Vagina (tissue), 2 donors: ENCODE data around the gene SPDYE17. TPM values are rescaled to one million over a fixed set of nuclear protein-coding genes. Genes with fewer than 3 reads are reported as not detected.
"Not testable (repeated sequence)": the region's sequence is repeated elsewhere in the genome, so short reads cannot be mapped to it uniquely, and the experiment has no call there.

Experiments
- DNase-seq, 2 donors: peaks; one replicate each; pipeline ENCODE4 v3.0.0-alpha.2; 2017; ENCODE audit errors: extremely low spot score in 2 of 2
- H3K27ac ChIP-seq: fragments of 200-600 bp; sonication (generic); one replicate; pipeline ENCODE4 v1.5.1; 2019
- H3K27me3 ChIP-seq: fragments of 200-600 bp; sonication (generic); one replicate; pipeline ENCODE4 v1.5.1; 2019
- H3K36me3 ChIP-seq, 2 donors: fragments of 200-600 bp; sonication (generic); one replicate each; pipeline ENCODE4 v1.5.1; 2017 to 2019
- H3K4me1 ChIP-seq: fragments of 200-600 bp; sonication (generic); one replicate; pipeline ENCODE4 v1.5.1; 2019
- H3K4me3 ChIP-seq, 2 donors: fragments of 200-600 bp; sonication (generic); 1 replicate in 1 of 2; 2 replicates in 1 of 2; pipeline ENCODE4 v1.5.1; 2016 to 2019
- H3K9me3 ChIP-seq: fragments of 200-600 bp; sonication (generic); one replicate; pipeline ENCODE4 v1.5.1; 2019
- CTCF ChIP-seq, 3 experiments: fragments of 450-650 bp in 2 of 3; fragments of 200-600 bp in 1 of 3; sonication (generic) in 1 of 3; IDR thresholded peaks; one replicate each; pipeline ENCODE4 v1.5.1; 2017 to 2019; ENCODE audit warnings: antibody characterized with exemption in 3 of 3, mild to moderate bottlenecking in 2 of 3, moderate library complexity in 2 of 3
- POLR2A ChIP-seq, 2 donors: fragments of 450-650 bp; IDR thresholded peaks; one replicate each; pipeline ENCODE4 v1.6.1; 2017; ENCODE audit warnings: antibody characterized with exemption in 2 of 2, mild to moderate bottlenecking in 2 of 2, moderate library complexity in 2 of 2
- POLR2AphosphoS5 ChIP-seq, 2 donors: sonication (generic); formaldehyde crosslinking; IDR thresholded peaks; one replicate each; pipeline ENCODE4 v1.9.0; 2017; ENCODE audit warnings: antibody characterized with exemption in 2 of 2, mild to moderate bottlenecking in 2 of 2, low read depth in 1 of 2; ENCODE audit not compliant: insufficient read depth in 1 of 2
- intact Hi-C: fragments of 100-400 bp; cut with DNase I; formaldehyde crosslinking; loops from one replicate; pipeline ENCODE4 v1.15.1; 2023
- total RNA-seq: library from RNA; depleted of rRNA; stranded (reverse); fragments of >200 nt; gene quantifications from one replicate; pipeline ENCODE4 v1.2.3, GENCODE V29; 2016

Gene SPDYE17
- total RNA-seq, 1 donor from 2014 or later: not detected

- H3K27me3 ChIP-seq: no peaks in the 10 kb centered on the region
- no peak for DNase-seq
- peaks cover 5% of the 10 kb centered on the region for H3K4me1 ChIP-seq
- H3K36me3 ChIP-seq: peaks cover 0 to 4% of the 10 kb centered on the region in 2 donors
- H3K9me3 ChIP-seq: no peaks in the 10 kb centered on the region
- TF ChIP-seq POLR2A (IDR thresholded peaks at IDR 0.05) (no peak), POLR2AphosphoS5 (IDR thresholded peaks at IDR 0.05; ENCODE audit: insufficient read depth in 1 of 2, low read depth in 1 of 2) (no peak), CTCF (IDR thresholded peaks at IDR 0.05) (no peak)
- H3K27ac ChIP-seq: no peak overlapping the region
- intact Hi-C loops: no loop called here
- no peak overlapping the region for H3K4me3 ChIP-seq
Measured at GRCh38 chr7:76998285-76998589, 33.9 kb downstream of the SPDYE17 start.

GRCh38 chr7:76997381-76998284, 34.5 kb downstream of the SPDYE17 start:
- Histone ChIP-seq H3K9me3 (no peaks in the 10 kb centered on the region), H3K27me3 (no peaks in the 10 kb centered on the region), H3K4me1 (peaks cover 5% of the 10 kb centered on the region), H3K27ac (no peak overlapping the region), H3K36me3 (peaks cover 0 to 4% of the 10 kb centered on the region in 2 donors), H3K4me3 (no peak overlapping the region)
- TF ChIP-seq POLR2AphosphoS5 (IDR thresholded peaks at IDR 0.05; ENCODE audit: insufficient read depth in 1 of 2, low read depth in 1 of 2) (no peak), POLR2A (IDR thresholded peaks at IDR 0.05) (no peak), CTCF (IDR thresholded peaks at IDR 0.05) (no peak)
- no peak for DNase-seq
- intact Hi-C loops: no loop called here

GRCh38 chr7:76996932-76997331, 35.2 kb downstream of the SPDYE17 start:
- DNase-seq, intact Hi-C loops, H3K36me3 ChIP-seq, H3K9me3 ChIP-seq, H3K4me1 ChIP-seq, H3K27me3 ChIP-seq, H3K4me3 ChIP-seq, H3K27ac ChIP-seq: not testable (repeated sequence)

- intact Hi-C loops, H3K27me3 ChIP-seq, DNase-seq, H3K4me3 ChIP-seq, H3K4me1 ChIP-seq, H3K9me3 ChIP-seq, H3K36me3 ChIP-seq, H3K27ac ChIP-seq: not testable (repeated sequence)
Measured at GRCh38 chr7:76994286-76994685, 37.9 kb downstream of the SPDYE17 start.

GRCh38 chr7:76993831-76994230, 38.3 kb downstream of the SPDYE17 start:
- H3K4me3 ChIP-seq, DNase-seq, H3K9me3 ChIP-seq, H3K27ac ChIP-seq, H3K4me1 ChIP-seq, H3K36me3 ChIP-seq, H3K27me3 ChIP-seq, intact Hi-C loops: not testable (repeated sequence)

- H3K27ac ChIP-seq, H3K9me3 ChIP-seq, DNase-seq, H3K36me3 ChIP-seq, H3K4me1 ChIP-seq, H3K4me3 ChIP-seq, H3K27me3 ChIP-seq, intact Hi-C loops: not testable (repeated sequence)
Measured at GRCh38 chr7:76992871-76993270, 39.3 kb downstream of the SPDYE17 start.

- H3K36me3 ChIP-seq, H3K9me3 ChIP-seq, H3K4me1 ChIP-seq, DNase-seq, intact Hi-C loops, H3K27me3 ChIP-seq, H3K4me3 ChIP-seq, H3K27ac ChIP-seq: not testable (repeated sequence)
Measured at GRCh38 chr7:76992204-76992603, 40.0 kb downstream of the SPDYE17 start.

- H3K27me3 ChIP-seq, DNase-seq, intact Hi-C loops, H3K9me3 ChIP-seq, H3K27ac ChIP-seq, H3K4me3 ChIP-seq, H3K36me3 ChIP-seq, H3K4me1 ChIP-seq: not testable (repeated sequence)
Measured at GRCh38 chr7:76990202-76990601, 42.0 kb downstream of the SPDYE17 start.

GRCh38 chr7:76985924-76986717, 46.0 kb downstream of the SPDYE17 start:
- intact Hi-C loops, H3K27me3 ChIP-seq, H3K4me3 ChIP-seq, H3K9me3 ChIP-seq, H3K36me3 ChIP-seq, DNase-seq, H3K4me1 ChIP-seq, H3K27ac ChIP-seq: not testable (repeated sequence)

- H3K9me3 ChIP-seq, DNase-seq, H3K27ac ChIP-seq, H3K4me3 ChIP-seq, H3K27me3 ChIP-seq, H3K36me3 ChIP-seq, intact Hi-C loops, H3K4me1 ChIP-seq: not testable (repeated sequence)
Measured at GRCh38 chr7:76984784-76985136, 47.4 kb downstream of the SPDYE17 start.
